ENCODE results near the gene ENG.
"Not testable (repeated sequence)": the region's sequence is repeated elsewhere in the genome, so short reads cannot be mapped to it uniquely, and the experiment has no call there.

Gene ENG

DNA sequence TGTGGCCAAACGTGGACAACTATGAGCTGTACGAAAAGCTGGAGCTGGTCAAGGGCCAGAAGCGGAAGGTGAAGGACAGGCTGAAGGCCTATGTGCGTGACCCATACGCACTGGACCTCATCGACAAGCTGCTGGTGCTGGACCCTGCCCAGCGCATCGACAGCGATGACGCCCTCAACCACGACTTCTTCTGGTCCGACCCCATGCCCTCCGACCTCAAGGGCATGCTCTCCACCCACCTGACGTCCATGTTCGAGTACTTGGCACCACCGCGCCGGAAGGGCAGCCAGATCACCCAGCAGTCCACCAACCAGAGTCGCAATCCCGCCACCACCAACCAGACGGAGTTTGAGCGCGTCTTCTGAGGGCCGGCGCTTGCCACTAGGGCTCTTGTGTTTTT, 65.3 kb downstream of the ENG start:
- no peak for DNase-seq

DNA sequence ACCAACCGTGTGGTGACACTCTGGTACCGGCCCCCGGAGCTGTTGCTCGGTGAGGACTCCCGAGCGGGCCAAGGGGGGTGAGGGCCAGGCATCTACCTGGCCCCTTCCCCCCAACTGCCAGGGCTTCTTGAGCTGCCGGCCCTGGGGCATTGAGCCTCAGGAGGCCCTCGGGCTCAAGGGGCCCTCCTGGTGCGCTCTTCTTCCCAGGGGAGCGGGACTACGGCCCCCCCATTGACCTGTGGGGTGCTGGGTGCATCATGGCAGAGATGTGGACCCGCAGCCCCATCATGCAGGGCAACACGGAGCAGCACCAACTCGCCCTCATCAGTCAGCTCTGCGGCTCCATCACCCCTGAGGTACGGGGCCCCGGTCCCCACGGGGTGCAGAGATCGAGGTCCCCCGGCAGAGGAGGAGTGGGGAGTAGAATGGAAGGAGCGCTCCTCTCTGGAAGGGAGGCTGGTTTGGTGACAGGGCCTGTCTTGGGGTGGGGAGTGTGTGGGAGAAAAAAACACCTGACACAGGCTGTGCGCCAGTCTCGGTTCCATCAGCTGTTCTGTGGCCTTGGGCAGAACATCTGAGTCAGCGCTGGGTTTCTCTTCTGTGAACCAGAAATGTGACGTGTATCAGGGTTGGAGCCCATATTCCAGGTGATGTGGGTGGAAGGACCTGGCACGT, 66.0 kb downstream of the ENG start:
- DNase-seq = no peak

DNA sequence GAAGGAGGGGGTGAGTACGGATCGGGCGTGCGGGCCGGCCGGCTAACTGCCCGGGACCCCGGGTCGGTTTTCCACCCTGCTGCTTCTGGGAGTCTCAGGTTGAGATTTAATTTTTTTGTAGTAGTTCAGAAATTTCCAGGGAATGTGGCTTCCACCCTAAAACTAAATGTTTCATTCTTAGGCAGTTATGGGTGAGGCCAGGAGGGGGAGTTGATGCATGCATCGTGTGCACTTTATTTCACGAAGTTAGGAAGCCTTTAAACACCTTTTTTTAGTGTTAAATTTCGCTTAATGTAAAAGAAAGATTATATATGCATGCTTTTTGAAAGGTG, 67.7 kb downstream of the ENG start:
- DNase-seq = no peak

DNA sequence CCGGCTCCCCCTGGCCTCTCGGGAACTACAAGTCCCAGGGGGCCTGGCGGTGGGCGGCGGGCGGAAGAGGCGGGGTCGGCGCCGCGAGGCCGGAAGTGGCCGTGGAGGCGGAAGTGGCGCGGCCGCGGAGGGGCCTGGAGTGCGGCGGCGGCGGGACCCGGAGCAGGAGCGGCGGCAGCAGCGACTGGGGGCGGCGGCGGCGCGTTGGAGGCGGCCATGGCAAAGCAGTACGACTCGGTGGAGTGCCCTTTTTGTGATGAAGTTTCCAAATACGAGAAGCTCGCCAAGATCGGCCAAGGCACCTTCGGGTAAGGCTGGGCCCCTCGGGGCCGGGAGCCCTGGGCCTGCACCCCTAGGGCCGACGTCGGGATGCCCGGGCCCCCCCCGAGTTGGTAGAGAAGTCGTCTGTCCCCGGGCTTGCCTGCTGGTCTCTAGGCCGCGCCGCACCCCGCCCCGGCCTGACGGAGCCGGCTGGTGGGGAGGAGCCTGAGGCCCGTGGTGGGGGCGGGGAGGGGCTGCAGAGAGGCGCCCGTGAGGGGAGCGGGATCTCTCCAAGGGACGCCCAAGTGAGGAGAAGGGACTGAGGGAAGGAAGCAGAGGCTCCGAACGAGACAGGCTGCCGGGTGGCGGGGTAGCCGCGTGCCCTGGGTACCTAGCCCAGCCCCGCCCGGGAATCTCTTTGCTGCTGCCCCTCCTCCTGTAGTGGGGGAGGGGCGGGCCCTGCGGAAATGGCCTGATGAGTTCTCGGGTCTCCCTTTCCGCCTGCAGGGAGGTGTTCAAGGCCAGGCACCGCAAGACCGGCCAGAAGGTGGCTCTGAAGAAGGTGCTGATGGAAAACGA, 68.3 kb downstream of the ENG start, which contains the start of gene CDK9:
TSS of gene CDK9 (plus strand) at position 102 of the 840 bp plus-strand sequence. CDS start at position 217, 115 bp downstream.
- no peak for DNase-seq

DNA sequence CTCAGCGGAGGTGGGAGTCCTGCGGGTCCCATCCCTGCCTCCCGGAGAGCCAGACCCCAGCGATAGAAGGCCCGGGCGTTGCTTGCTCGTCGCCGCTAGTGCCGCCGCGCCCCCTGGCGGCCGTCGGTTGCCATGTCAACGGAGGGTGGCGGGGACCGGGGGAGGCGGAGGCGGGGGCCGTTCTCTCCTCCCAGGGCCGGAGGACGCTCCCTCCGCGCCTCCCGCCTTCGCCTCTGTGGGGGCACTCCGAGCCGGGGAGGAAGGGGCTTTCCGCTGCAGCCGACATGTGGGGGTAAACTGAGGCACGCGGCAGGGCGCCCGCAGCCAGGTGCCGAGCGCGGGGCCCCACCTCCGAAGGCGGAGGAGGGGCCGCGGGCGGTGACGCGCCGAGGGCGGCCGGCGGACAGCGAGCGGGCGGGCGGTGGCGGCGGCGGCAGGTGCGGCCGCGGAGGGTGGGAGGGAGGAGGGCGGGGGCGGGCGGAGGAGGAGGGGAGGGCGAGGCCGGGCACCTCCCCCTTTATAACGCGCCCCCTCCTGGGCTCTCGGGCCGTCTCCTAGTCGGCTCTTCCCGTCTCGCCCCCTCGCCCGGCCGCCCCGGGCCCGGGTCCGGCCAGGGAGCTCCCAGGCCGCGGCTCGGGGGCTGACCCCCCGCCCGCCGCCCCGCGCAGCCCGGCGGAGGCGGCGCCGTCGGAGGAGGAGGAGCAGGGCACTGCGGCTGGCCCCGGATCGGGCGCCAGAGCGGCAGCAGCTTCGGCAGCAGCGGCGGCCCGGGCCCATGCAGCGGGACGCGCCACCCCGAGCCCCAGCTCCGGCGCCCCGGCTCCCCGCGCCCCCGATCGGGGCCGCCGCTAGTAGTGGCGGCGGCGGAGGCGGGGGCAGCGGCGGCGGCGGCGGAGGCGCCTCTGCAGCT, 69.2 kb downstream of the ENG start:
- DNase-seq = peak; percentile 84

DNA sequence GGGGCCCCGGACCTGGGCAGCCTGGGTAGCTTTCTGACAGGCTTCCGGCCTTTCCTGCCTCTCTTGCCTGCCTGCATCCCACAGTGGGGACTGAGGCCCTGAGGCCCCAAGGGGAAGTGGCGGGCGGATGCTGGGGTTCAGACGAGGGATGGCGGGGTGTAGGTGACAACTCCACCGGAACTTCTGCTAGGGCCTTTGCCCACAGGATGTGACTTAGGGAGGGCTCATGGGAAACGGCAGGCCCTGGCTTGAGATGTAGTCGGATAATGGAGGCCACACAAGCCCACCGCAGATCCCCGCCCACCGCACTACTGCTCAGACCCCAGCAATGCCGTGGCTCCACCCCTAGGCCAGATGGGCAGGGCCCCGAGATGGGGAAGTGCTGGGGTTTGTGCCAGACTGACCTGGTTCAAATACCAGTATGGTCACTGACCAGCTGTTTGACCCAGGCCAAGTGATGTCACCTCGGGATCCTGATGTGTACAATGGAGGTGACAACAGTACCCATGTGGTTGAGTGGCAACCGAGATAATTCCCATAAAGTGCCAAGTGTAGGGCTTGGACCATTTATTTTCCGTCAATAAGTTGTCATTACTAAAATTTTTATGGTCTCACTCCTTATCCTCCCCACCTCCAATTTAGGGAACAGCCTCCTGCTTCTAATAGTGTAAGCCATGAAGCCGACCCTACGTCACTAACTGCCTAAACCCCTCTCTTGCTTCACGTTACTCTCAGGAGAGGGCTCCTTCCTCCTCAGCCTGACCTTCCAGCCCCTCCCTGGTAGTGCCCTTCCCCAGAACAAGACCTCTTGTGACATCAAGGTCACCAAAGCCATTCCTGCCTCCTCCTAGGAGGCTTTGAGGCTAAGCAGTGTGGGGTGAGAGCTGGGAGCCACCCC, 71.1 kb downstream of the ENG start:
- DNase-seq = no peak

- no peak for DNase-seq
These were observed 72.7 kb downstream of the ENG start for GRCh38 chr9:127781806-127782205.

GRCh38 chr9:127780909-127781308, 73.5 kb downstream of the ENG start:
- DNase-seq = not testable (repeated sequence)

DNA sequence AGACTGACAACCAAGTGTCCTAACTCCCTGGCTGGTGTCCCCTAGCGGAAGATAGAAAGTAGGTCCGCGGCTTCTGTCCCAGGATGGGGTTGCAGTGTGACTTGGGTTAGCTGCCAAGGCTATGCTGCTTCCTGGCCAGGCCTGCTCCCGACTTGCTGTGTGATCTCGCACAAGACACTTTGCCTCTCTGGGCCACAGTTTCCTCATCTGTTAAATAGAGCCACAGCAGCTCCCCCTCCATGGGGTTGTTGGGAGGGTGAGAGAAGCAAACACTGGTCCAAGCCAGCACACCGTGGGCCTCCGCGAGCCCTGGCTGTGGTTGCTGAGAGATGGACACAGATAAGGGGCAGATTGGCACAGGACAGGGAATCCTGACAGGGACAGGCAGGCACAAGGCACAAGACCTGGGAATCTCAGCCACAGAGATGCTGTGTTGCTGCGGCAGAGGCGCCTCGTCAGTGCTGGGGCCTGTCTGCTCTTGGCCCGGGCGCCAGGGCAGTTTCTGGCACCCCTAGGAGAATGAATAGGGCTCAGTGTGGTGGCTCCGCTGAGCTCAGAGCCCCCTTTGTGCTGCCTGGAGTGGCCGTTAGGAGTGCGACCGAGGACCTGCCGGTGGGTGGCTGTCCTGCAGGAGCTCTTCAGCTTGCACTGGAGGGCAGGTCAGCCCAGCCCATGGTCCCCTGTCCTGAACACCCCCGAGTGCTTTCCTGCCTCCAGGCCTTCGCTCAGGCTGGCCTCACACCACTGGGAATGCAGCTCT, 74.2 kb downstream of the ENG start:
- no peak for DNase-seq

- no peak for DNase-seq
These were observed 75.1 kb downstream of the ENG start for GRCh38 chr9:127779136-127779981.

GRCh38 chr9:127778280-127779135, 76.0 kb downstream of the ENG start, which contains the start of gene SH2D3C:
SH2D3C (minus strand) TSS chr9:127778666; CDS start chr9:127778627, 39 bp downstream.
- DNase-seq = no peak

DNA sequence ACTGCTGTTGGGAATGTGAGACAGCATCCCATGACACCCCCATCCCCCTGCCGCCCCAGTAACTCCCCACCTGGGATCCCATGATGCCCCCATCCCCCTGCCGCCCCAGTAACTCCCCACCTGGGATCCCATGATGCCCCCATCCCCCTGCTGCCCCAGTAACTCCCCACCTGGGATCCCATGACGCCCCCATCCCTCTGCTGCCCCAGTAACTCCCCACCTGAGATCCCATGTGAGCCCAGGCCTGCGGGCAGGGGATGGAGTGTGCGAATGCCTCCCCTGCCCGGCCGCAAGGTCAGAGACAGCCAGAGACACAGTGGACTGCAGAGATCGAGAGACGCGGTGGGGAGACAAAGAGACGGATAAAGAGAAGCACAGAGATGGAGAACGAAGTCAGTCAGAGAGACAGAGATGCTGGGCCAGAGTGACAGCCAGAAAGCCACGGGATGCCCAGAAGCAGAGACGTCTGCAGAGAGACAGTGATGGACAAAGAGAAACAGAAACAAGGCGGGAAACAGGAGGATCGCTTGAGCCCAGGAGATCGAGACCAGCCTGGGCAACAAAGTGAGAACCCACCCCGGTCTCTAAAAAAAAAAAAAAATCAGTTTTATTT, 77.0 kb downstream of the ENG start:
- no peak for DNase-seq

DNA sequence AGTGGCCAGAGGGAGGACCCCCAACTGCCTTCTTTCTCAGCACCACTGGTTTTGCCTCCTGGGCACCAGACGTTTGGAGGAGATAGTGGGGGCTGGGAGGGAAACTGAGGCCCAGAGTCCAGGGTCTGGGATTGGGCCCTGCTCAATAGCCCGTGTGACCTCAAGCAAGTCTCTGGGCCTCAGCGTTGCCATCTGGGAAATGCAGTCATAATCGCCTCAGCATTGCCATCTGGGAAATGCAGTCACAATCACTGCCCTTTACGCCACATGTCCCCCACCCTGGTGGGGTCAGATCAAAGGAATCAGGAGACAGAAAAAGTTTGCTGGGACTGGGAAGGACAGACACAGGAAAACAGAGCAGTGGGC, 77.6 kb downstream of the ENG start:
- no peak for DNase-seq

DNA sequence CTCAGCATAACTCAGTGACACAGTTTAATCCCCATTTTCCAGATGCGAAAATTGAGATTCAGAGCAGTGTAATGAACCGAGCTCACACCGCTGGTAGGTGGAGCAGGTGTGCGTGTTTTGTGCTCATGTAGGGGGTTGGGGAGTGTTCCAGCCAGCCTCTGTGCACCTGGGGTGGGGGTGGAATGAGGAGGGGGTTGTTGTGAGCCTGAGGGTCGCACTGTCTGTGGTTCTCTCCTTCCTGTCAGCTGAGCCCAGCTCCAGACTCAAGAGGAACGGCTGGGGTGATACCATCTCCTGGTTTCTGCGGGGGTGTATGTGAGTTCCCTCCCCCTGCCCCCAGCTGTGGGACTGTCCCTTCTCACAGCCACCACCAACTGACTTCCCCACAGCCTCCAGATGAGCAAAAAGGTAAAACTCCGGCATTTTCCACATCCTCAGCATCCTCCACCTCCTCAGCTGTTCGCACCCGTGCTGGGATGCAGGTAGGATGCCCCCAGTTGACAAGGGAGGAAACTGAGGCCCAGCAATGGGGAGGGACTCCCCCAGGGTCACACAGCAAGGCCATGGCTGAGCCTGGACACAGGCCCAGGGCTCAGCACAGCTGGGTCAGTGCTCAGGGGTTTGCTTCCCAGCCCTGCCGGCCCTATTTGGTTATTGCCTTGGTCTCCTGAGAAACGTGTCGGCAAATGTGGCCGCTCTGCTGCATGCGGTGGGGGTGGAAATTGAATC, 78.1 kb downstream of the ENG start:
- DNase-seq = no peak

DNA sequence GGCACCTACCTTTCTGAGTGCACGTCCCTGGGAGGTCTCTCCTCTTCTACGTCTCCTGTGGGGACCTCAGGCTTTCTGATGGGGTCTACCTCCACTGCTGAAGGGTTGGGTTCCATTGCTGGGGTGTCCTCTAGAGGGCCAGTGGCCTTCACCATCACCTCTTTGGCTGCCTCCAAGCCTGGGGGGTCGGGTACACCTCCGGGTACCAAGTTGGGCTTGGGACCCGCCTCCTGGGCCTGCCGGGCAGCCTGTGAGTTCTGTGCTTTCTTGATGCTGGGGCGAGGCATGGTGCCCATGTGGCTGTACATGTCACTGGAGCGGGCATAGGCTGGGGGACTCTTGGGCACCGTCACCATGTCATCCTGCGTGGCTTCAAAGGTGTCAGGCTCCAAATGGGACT, 80.5 kb downstream of the ENG start:
- no peak for DNase-seq

GRCh38 chr9:127773272-127773671, 81.2 kb downstream of the ENG start:
- no peak for DNase-seq

DNA sequence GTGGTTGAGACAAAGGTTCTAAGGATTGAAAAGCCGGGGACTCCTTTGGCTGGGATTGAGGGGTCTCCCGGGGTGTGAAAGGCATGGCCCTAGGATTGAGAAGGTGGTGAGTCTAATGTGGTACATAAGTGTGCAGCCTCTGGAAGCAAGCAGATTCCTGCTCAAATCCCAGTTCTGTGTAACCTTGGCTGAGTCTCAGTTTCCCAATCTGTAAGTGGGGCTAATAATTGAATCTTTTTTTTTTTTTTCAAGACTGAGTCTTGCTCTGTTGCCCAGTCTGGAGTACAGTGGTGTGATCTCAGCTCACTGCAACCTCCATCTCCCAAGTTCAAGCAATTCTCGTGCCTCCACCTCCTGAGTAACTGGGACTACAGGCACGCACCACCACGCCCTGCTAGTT, 81.9 kb downstream of the ENG start:
- no peak for DNase-seq

GRCh38 chr9:127771570-127772189, 82.8 kb downstream of the ENG start:
- DNase-seq = no peak

Data from cortex of kidney (tissue), 1 donor.